Measurements from ENCODE around the gene DRICH1.

- TF ChIP-seq ELF1 (CRISPR knock-in tag; IDR thresholded peaks at IDR 0.05), result no peak
- TF ChIP-seq, protein P1, sequence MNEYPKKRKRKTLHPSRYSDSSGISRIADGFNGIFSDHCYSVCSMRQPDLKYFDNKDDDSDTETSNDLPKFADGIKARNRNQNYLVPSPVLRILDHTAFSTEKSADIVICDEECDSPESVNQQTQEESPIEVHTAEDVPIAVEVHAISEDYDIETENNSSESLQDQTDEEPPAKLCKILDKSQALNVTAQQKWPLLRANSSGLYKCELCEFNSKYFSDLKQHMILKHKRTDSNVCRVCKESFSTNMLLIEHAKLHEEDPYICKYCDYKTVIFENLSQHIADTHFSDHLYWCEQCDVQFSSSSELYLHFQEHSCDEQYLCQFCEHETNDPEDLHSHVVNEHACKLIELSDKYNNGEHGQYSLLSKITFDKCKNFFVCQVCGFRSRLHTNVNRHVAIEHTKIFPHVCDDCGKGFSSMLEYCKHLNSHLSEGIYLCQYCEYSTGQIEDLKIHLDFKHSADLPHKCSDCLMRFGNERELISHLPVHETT (CRISPR knock-in tag; conservative IDR thresholded peaks at IDR 0.05), result no peak
- TF ChIP-seq, protein P2, sequence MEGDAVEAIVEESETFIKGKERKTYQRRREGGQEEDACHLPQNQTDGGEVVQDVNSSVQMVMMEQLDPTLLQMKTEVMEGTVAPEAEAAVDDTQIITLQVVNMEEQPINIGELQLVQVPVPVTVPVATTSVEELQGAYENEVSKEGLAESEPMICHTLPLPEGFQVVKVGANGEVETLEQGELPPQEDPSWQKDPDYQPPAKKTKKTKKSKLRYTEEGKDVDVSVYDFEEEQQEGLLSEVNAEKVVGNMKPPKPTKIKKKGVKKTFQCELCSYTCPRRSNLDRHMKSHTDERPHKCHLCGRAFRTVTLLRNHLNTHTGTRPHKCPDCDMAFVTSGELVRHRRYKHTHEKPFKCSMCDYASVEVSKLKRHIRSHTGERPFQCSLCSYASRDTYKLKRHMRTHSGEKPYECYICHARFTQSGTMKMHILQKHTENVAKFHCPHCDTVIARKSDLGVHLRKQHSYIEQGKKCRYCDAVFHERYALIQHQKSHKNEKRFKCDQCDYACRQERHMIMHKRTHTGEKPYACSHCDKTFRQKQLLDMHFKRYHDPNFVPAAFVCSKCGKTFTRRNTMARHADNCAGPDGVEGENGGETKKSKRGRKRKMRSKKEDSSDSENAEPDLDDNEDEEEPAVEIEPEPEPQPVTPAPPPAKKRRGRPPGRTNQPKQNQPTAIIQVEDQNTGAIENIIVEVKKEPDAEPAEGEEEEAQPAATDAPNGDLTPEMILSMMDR (CRISPR knock-in tag; IDR thresholded peaks at IDR 0.05), result no peak
- TF ChIP-seq TBX2 (CRISPR knock-in tag; IDR thresholded peaks at IDR 0.05; ENCODE audit: borderline replicate concordance), result no peak
- TF ChIP-seq REST (IDR thresholded peaks at IDR 0.05; ENCODE audit: borderline replicate concordance in 1 of 2, low read depth in 1 of 2, low read length in 2 of 2), result no peak
- no peak for TF ChIP-seq KDM5A (IDR thresholded peaks at IDR 0.05; ENCODE audit: borderline replicate concordance, low read length)
- no peak for TF ChIP-seq YEATS2 (CRISPR knock-in tag; IDR thresholded peaks at IDR 0.05; ENCODE audit: borderline replicate concordance)
- TF ChIP-seq CEBPG (CRISPR knock-in tag; IDR thresholded peaks at IDR 0.05), result no peak
- TF ChIP-seq SMC3 (IDR thresholded peaks at IDR 0.05; ENCODE audit: low read length), result no peak
- no peak for TF ChIP-seq HMG20B (CRISPR knock-in tag; conservative IDR thresholded peaks at IDR 0.05)
- no peak for TF ChIP-seq ATRX (CRISPR knock-in tag; IDR thresholded peaks at IDR 0.05; ENCODE audit: borderline replicate concordance)
- no peak for TF ChIP-seq TCF12 (IDR thresholded peaks at IDR 0.05)
- no peak for TF ChIP-seq TCF12 (CRISPR knock-in tag; IDR thresholded peaks at IDR 0.05)
- TF ChIP-seq POLR2A (IDR thresholded peaks at IDR 0.05; ENCODE audit: insufficient read depth in 1 of 2, low read depth in 2 of 2, low read length in 2 of 2), result no peak
- TF ChIP-seq MTA1 (CRISPR knock-in tag; IDR thresholded peaks at IDR 0.05; ENCODE audit: borderline replicate concordance), result no peak
These were observed 50.9 kb downstream of the DRICH1 start for GRCh38 chr22:23581260-23581650.
